Neural cell (in vitro differentiated cells): ENCODE data around the gene FBXL5.

ENCODE experiments used
- CTCF ChIP-seq: fragments of 450-650 bp; IDR thresholded peaks from 2 replicates; pipeline ENCODE4 v1.5.1; 2014; ENCODE audit warnings: antibody characterized with exemption, mild to moderate bottlenecking, moderate library complexity; ENCODE audit not compliant: poor library complexity, severe bottlenecking
- EZH2 ChIP-seq: fragments of 200-600, 300-800 bp; shearing (Covaris generic), sonication (generic); IDR thresholded peaks from 2 replicates; pipeline ENCODE4 v1.6.1; 2014; ENCODE audit warnings: antibody characterized with exemption, low read length, borderline replicate concordance, mild to moderate bottlenecking; ENCODE audit not compliant: insufficient read depth, poor library complexity, severe bottlenecking
- RAD21 ChIP-seq: fragments of 450-650 bp; conservative IDR thresholded peaks from 2 replicates; pipeline ENCODE4 v1.6.1; 2014; ENCODE audit warnings: antibody characterized with exemption, mild to moderate bottlenecking, moderate library complexity

- TF ChIP-seq EZH2 (no peak), RAD21 (no peak), CTCF (no peak)
Measured at GRCh38 chr4:15592799-15593198, 62.4 kb downstream of the FBXL5 start.
